Daoy (cell line): ENCODE measurements around the gene PEAK3. TPM values are rescaled to one million over a fixed set of nuclear protein-coding genes. Genes with fewer than 3 reads are reported as not detected.
A peak's percentile ranks its signal among the peaks of the same experiment; 100 is the strongest.

Source experiments
- DNase-seq: peaks from one replicate; pipeline ENCODE4 v3.0.0-alpha.2; 2015; ENCODE audit warnings: low read depth
- total RNA-seq: library from RNA; depleted of rRNA; stranded (reverse); fragments of >200 nt; shearing (Covaris generic); gene quantifications from 2 replicates; pipeline ENCODE4 v1.2.3, GENCODE V29; 2014; rRNA removed

The PEAK3 gene
- not detected in 2 replicates for total RNA-seq

DNA sequence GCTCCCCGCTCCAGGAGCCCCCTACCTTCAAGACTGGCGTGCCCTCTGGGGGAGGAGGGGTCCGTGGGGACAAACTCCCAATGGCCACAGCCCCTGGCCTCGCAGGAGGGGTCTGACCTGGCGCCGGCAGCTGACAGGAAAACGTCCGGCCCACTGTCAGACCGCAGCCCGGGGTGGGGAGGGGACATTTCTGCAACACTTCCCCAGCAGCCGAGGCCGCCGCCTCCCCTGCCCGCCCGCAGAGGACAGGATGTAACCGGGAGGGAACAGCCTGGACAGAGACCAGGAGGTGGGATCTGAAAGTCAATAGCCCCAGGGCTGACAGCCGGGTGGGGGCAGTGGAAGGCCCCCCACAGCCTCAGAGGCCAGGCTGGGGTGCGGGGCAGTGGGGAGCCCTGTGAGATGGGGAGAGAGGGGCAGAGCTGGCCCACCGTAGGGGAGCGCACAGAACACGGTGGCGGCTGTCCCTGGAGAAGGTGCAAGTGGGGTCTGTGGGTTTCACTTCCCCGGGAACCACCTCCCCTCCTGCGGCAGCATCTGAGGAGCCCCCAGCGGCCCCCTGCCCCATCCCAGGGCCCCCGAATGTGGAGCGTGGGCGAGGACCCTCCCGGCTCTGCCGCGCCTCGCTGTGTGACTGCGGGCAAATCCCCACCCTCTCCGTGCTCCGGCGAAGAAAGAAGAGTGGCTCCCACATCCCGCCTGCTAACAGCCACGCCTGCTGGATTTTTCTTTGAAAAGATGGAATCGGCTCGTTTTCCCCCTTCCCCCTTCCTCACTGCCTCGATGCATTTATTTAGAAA is at the start of gene PEAK3:
Gene PEAK3, minus strand, starts transcription at position 114 of the 800 bp plus-strand sequence. CDS start 1,244 bp downstream, outside the sequence.
- peak; percentile 53 for DNase-seq

GRCh38 chr19:2330632-2331284 is 48.8 kb upstream of the PEAK3 start:
- no peak for DNase-seq

DNA sequence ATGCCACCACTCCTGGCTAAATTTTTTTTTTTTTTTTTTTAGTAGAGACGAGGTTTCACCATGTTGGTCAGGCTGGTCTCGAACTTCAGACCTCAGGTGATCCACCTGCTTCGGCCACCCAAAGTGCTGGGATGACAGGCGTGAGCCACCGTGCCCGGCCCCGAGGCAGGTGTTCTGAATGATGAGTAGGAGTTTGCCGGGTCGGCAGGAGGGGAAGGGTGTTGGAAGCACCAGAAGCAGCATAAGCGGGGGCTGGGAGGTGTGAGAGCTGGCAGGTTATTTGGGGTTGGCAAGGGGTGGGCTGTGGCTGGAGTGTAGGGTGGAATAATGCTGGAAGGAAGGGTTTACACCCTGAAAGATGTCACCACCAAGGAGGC is 48.3 kb upstream of the PEAK3 start:
- DNase-seq: no peak

GRCh38 chr19:2329501-2329916 is 47.5 kb upstream of the PEAK3 start:
- DNase-seq: no peak

DNA sequence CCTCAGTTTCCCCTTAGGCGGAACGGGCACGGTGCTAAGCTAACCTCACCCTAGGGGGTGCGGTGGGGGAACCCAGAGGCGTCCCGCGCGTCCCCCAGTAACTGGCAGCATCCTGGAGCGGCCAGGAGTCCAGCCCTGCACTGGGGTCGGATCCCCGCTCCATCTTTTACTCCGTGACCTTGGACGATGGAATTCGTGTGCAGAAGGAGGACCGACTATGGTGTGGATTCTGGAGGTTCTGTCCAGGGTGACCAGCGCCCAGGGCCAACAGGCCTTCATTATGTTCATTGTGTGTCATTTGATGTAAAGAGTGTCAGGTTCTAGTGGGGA is 47.1 kb upstream of the PEAK3 start:
- DNase-seq: no peak

GRCh38 chr19:2328401-2329148 is 46.6 kb upstream of the PEAK3 start, which contains the start of the genes LSM7 and SPPL2B:
TSS of gene LSM7 (minus strand) at chr19:2328586. CDS start at chr19:2328566, 20 bp downstream.
TSS of gene SPPL2B (plus strand) at chr19:2328684. CDS start at chr19:2328710, 26 bp downstream.
- peak; percentile 97 for DNase-seq

DNA sequence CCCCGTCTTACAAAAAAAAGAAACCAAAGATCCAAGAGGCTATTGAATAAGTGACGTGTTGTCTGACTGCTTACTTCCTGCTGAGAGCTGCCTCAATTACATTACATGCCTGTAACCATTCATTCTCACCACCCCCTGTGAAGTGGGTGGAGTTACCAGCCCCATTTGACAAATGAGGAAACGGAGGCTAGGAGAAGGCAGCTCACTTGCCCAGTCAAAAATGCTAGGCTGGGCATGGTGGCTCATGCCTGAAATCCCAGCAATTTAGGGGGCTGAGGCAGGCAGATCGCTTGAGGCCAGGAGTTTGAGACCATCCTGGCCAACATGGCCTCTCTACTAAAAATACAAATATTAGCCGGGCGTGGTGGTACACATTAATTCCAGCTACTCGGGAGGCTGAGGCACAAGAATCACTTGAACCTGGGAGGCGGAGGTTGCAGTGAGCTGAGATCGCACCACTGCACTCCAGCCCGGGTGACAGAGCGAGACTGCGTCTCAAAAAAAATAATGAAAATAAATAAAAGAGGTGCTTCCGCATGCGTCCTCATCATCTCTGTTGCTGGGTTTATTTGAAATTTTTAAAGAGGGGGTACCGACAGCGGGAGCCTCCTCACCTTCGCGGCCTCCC is 45.9 kb upstream of the PEAK3 start:
- peak; percentile 87 for DNase-seq

DNA sequence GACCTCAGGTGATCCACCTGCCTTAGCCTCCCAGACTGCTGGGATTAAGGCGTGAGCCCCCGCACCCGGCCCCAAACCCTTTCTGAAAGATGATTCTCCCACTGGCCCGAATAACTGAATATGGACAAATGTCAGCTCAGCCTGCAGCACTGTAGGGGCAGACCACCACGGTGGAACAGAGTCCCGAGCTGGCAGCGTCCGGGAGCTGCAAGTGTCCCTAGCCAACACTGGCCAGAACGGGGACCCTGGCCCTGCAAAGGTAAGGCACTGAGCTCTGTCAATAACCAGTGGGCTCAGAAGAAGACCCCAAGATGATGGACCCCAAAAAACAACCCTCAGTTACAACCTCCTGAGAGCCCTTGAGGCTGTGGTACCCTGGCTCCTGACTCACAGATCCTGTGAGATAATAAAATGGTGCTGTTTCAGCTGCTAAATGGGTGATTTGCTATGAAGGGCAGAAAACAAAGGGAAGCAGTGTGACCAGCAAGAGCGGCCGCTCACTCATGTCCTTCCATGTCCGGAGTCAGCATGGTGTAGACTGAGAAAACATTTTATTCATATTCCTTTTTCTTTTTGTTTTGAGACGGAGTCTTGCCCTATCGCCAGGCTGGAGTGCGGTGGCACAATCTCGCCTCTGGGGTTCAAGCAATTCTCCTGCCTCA is 44.9 kb upstream of the PEAK3 start:
- no peak for DNase-seq

- no peak for DNase-seq
Measured at GRCh38 chr19:2325281-2326046, 43.5 kb upstream of the PEAK3 start.

GRCh38 chr19:2324220-2324948 is 42.4 kb upstream of the PEAK3 start:
- no peak for DNase-seq

- DNase-seq: no peak
Measured at GRCh38 chr19:2323707-2324106, 41.7 kb upstream of the PEAK3 start.

DNA sequence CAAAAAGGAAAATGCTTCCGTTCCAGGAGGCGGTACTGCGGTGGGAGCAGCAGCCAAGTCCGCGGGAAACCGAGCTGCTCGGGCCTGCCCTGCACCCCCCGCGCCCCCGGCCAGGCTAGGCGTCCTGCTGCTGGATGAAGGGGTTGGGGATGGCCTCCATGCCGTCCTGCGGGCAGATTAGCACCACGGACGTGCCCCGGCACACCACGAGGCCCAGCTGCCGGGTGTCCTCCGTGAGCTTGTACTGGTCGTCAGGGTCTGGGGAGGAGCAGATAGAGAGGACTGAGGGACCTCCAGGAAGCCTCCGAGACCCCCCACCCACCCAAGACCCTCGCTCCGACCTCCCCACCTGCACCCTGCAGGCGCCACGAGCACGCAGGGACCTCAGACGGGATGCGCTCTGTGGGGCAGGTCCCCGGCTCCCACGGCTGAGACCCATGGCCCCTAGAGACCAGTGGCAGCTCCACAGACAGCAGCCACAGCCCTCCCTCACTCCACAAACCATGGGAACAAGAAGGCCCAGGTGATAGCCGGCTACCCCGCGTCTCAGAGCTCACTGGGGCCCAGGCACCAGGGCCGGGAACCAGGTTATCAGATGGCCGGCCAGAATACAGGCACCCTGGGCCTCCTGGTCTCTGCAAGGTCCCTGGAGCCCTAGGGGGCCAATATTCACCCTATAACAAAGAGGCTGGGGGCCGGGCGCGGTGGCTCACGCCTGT is 39.7 kb upstream of the PEAK3 start:
- no peak for DNase-seq

- DNase-seq: no peak
Measured at GRCh38 chr19:2320939-2321338, 39.0 kb upstream of the PEAK3 start.

- DNase-seq: no peak
Measured at GRCh38 chr19:2320049-2320448, 38.1 kb upstream of the PEAK3 start.

- no peak for DNase-seq
Measured at GRCh38 chr19:2319551-2319950, 37.6 kb upstream of the PEAK3 start.

DNA sequence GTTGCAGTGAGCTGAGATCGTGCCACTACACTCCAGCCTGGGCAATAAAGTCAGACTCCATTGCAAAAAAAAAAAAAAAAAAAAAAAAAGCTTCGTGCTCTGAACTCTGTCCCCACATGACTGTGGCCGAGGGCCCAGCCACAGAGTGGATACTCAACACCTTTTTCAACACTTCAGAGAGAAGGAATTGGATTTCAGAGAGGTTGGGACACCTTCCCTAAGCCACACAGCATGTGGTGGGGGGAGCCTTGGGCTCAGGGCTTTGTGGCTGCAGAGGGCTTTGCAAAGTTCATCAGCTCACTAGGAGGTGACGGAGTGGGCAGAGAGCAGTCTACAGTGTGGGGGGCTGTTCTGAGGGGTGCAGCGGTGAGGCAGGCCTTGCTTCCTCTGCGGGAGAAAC is 36.9 kb upstream of the PEAK3 start:
- DNase-seq: no peak

DNA sequence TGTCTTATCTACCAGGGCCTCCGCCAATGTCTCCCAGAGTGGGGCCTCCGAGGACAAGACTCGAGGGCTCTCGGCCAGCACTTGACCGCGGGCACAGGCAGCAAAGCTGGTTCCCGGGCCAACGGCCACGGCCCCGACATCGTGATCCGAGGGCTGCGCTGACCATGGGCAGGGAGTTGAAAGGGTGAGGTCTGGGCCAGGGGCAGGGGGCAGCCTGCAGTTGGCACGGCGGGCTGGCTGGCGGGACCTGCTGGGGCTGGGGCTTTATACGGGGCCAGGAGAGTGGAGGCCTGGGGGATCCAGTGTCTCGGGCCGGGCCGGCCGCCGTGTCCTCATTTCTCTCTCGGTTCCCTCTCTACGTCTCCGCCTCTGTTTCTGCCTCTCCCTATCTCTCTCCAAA is 35.8 kb upstream of the PEAK3 start:
- DNase-seq: no peak

DNA sequence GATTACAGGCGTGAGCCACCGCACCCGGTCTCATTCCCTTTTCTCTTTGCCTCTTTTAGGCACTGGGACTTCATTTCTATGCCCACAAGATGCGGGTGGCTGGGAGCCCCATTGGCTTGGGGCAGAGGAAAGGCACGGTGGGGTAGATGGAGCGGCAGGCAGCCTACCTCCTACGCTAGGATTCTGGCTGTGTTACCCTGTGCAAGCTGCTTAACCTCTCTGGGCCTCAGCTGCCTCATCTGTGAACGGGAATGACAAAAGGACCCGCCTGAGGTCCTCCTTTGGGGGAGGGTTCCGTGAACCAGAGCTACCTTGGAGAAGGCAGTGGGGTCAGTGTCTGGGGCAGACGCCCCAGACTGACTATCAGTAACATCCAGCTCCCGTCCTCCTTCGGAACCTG is 35.3 kb upstream of the PEAK3 start:
- no peak for DNase-seq

DNA sequence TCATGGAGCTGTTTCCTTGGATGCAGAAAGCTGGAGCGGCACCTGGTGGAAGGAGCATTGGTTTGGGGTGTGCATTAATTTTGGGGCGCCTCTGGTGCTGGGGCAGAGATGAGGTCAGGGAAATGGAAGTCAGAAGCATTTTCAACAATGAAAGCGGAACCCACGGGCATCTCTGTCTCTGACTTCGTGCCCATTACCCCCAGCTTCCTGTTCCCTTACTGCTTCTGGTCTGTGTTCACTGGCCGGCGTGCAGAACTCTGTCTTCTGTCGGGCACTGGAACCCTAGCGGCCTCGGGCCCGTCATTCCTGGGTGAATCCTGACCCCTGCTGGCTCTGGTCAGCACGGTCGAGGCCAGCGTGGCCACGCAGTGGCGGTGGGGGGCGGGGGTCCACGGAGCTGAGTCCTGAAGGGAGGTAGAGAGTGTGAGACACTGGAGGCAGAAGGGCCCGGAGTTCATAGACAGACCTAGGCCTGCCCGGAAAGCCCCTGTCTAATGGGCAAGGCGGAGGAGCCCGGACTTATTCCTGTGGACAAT is 33.9 kb upstream of the PEAK3 start:
- peak; percentile 72 for DNase-seq
